NCI-H1930 (cell line): Measurements from ENCODE around the gene OSBPL10.

Experiments used
- DNase-seq, 2 experiments: peaks; one replicate each; lab custom pipeline; 2025; lab: John Stamatoyannopoulos, UW

OSBPL10 gene

GRCh38 chr3:31664031-31664430, 317.0 kb downstream of the OSBPL10 start:
- DNase-seq: no peak

- no peak for DNase-seq
These were observed 318.9 kb downstream of the OSBPL10 start for GRCh38 chr3:31661993-31662670.

GRCh38 chr3:31661286-31661685, 319.8 kb downstream of the OSBPL10 start:
- DNase-seq: no peak

GRCh38 chr3:31659246-31659645, 321.8 kb downstream of the OSBPL10 start:
- DNase-seq: no peak

GRCh38 chr3:31654998-31655397, 326.1 kb downstream of the OSBPL10 start:
- DNase-seq: no peak

GRCh38 chr3:31653464-31653863, 327.6 kb downstream of the OSBPL10 start:
- DNase-seq: no peak

- no peak for DNase-seq
These were observed 328.8 kb downstream of the OSBPL10 start for GRCh38 chr3:31652296-31652695.

GRCh38 chr3:31648286-31648968, 332.6 kb downstream of the OSBPL10 start:
- no peak for DNase-seq

- DNase-seq: no peak
These were observed 335.8 kb downstream of the OSBPL10 start for GRCh38 chr3:31645256-31645655.

GRCh38 chr3:31639828-31640227, 341.2 kb downstream of the OSBPL10 start:
- DNase-seq: no peak

- no peak for DNase-seq
These were observed 344.2 kb downstream of the OSBPL10 start for GRCh38 chr3:31636694-31637442.

GRCh38 chr3:31636049-31636448, 345.0 kb downstream of the OSBPL10 start:
- DNase-seq: no peak

- DNase-seq: no peak
These were observed 345.5 kb downstream of the OSBPL10 start for GRCh38 chr3:31635545-31635944.

- DNase-seq: no peak
These were observed 346.6 kb downstream of the OSBPL10 start for GRCh38 chr3:31634476-31634875.

- DNase-seq: no peak
These were observed 352.0 kb downstream of the OSBPL10 start for GRCh38 chr3:31629054-31629453.

- no peak for DNase-seq
These were observed 355.7 kb downstream of the OSBPL10 start for GRCh38 chr3:31625358-31625757.

GRCh38 chr3:31624083-31624709, 356.9 kb downstream of the OSBPL10 start:
- DNase-seq: no peak

- DNase-seq: no peak
These were observed 358.3 kb downstream of the OSBPL10 start for GRCh38 chr3:31622636-31623288.

- DNase-seq: no peak
These were observed 359.7 kb downstream of the OSBPL10 start for GRCh38 chr3:31621314-31621713.

GRCh38 chr3:31620656-31621055, 360.4 kb downstream of the OSBPL10 start:
- DNase-seq: no peak

GRCh38 chr3:31616711-31617110, 364.4 kb downstream of the OSBPL10 start:
- DNase-seq: no peak
